A172 (cell line): ENCODE measurements around the gene KIAA1671. TPM values are rescaled to one million over a fixed set of nuclear protein-coding genes. Genes with fewer than 3 reads are reported as not detected.

ENCODE experiments used
- DNase-seq: peaks from one replicate; pipeline ENCODE4 v3.0.0-alpha.2; 2015; ENCODE audit warnings: low spot score
- total RNA-seq: library from RNA; depleted of rRNA; stranded (reverse); fragments of >200 nt; shearing (Covaris generic); gene quantifications from 2 replicates; pipeline ENCODE4 v1.2.3, GENCODE V29; 2014

The KIAA1671 gene
- total RNA-seq, 1 experiment from 2014 or later, result 6.1 TPM

DNA sequence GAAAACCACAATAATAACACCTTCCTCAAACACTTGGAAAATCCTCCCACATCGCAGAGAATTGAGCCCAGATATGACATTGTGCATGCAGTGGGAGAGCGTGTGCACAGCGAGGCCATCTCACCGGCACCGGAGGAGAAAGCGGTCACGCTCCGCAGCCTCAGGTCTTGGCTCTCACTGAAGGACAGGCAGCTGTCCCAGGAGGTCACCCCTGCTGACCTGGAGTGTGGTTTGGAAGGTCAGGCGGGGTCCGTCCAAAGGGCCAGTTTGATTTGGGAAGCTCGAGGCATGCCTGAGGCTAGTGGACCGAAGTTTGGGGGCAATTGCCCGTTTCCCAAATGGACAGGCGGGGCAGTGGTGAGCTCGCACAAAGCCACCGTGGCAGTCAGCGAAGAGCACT is 86.7 kb downstream of the KIAA1671 start:
- no peak for DNase-seq

GRCh38 chr22:25039754-25040153 is 87.2 kb downstream of the KIAA1671 start:
- no peak for DNase-seq

DNA sequence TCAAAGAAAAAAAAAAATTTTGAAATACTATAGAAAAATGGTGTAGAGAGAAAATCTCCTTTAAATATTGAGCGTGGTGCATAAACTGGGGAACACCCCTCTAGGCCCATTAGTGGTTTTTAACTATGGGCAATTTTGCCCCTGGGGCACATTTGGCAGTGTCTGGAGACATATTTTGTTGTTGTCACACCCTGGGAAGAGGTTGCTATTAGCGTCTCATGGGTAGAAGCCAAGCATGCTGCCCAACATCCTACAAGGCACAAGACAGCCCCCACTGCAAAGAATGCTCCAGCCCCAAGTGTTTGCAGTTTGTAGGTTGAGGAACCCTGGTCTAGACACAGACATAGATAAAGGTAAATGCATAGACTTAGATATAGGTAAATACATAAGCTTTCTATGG is 92.6 kb downstream of the KIAA1671 start:
- DNase-seq, result no peak

DNA sequence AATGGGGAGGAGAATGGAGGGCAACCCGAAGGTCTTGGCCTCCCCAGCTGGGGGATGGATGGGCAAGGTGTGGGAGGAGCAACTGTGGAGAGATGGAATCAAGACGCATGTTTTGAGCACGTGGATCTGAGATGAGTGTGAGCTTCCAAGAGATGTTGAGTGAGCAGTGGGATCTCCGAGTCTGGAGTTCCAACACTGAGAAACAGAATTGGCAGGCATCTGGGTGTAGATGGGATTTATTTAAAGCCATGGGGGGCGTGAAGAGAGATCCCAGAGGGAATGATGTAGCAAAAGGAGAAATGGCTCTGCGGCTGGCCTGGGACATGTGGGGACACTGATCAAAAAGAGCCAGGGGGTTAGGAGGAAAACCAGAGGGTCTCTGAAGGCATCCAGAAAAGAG is 95.6 kb downstream of the KIAA1671 start:
- DNase-seq, result no peak

DNA sequence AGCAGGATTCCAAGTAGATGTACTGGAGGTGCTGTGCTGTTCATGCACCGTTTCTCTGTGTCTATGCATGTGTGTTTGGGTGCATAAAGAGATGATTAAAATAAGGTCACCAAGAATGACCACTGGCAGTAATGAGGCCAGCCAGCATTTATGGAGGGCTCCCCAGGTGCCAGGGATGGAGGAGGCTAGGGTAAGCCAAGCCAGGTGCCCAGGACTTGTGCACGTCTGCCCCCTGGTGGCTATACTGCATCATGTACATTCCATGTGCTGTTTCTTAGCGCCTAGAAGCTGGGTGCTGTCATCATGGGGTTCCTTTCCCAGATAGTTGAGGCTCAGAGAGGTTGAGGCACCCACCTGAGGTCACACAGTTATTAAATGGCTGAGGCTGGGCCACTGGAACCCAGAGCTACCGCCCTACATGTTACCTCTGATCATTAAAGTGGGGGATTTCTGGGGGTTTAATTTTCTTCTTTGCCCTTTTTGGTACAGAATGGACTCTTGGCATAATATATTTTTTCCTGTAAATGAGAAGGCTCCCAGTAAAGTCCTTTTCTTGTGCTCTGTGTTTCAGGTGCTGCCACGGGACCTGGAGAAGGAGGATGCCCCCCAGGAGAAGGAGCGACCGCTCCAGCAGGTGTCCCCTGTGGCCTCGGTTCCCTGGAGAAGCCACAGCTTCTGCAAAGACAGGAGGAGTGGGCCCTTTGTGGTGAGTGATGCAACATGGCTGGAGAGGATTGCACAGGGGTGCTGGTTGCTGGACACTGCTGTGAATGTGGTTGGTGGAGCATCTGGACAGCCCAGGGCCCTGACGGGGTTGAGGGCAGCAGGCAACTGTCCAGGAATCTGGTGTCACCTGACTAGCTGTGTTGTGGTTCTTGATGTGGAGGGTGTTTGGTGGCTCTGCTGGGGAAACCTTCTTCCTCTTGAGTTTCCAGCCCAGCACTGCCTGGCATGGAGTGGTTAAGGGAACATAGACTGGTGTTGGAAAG is 96.4 kb downstream of the KIAA1671 start:
- peak; percentile 47 for DNase-seq

DNA sequence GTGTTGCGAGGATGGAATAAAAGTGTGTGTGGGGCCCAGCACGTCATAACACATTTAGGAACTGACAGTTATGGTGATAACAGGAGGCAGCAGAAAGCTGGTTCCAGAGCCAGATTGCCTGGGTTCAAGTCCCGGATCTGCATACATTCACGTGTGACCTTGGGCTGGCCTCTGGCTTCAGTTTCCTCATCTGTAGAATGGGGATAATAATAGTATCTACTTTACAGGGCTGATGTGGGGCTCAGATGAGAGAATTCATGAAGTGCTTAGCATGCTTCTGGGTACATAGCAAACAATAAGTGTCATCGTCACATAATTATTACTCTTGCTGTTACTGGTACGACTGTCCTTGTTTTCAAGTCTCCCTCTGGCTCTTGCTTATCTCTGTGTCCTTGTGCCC is 97.3 kb downstream of the KIAA1671 start:
- DNase-seq, result no peak

GRCh38 chr22:25050566-25050965 is 98.0 kb downstream of the KIAA1671 start:
- DNase-seq, result no peak

DNA sequence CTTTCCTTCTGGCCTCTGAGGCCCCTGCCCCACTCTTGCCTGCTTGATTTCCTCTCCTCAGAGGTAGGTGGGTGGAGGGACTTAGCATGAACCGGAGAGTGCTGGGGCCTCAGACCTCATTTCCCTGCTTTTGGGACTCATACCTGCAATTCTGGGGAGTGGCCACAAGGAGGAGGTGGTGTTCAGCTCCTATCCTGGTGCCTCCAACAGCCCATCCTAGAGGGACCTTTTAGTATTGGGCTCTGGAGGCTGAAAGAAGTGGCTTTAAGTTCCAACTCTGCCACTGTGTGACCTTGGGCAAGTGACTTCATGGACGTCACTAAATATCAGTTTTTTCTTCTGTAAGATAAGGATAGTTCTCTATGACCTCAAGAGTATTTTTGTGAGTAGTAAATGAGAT is 98.6 kb downstream of the KIAA1671 start:
- DNase-seq, result no peak

GRCh38 chr22:25051983-25052710 is 99.6 kb downstream of the KIAA1671 start:
- DNase-seq, result no peak

DNA sequence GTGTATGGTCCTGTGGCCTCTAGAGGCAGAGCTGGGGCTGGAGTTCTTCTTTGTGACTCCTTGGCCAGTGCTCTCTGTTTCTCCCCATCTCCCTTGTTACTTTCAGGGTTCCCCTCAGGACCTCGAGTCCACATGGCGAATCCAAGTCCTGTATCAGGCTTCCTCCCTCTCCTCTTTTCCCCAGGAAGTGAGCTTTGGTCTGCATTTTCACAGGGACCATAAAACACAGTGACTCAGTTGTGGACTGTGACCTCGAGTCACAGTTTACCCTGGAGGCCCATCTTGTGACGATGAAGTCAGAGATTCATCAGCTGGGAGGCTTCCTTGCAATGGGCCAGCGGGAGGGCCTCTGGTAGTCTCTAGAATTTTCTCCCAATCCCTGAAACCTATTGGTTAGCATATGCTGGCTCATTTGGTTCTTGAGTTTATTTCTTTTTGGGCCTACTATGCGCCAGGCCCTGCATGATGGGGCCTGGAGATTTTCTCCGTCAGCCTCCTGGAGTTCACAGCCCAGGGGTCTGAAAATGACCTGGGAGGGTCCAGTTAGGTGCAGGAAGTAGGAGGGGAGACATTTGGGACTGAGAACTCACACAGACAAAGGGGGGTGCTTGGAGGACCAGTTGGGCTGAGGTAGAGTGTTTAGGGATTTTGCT is 100.8 kb downstream of the KIAA1671 start:
- peak; percentile 3 for DNase-seq

GRCh38 chr22:25054943-25055511 is 102.5 kb downstream of the KIAA1671 start:
- no peak for DNase-seq

GRCh38 chr22:25057013-25057881 is 104.7 kb downstream of the KIAA1671 start:
- DNase-seq, result peak; percentile 24

- DNase-seq, result no peak
These were observed 106.9 kb downstream of the KIAA1671 start for GRCh38 chr22:25059438-25059837.

- DNase-seq, result no peak
These were observed 108.1 kb downstream of the KIAA1671 start for GRCh38 chr22:25060522-25061071.

DNA sequence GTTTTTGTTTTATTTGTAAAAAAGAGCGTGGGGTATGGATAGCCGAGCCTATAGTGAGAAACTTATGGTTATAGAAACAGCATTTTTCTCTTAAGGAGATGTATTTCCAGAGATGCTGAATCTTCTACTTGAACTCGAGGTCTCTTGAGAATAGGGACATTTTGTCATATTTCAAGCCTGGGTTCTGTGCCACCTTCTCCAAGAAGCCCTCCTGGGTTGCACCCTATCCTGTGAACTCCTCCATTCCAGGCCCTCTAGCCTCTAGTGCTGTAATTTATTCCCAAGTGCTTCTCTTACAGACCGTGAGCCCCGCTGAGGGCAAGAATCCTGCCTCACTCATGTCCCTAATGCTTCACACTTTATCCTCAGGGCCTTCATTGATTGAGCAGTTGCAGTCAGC is 108.6 kb downstream of the KIAA1671 start:
- DNase-seq, result no peak

GRCh38 chr22:25061605-25062376 is 109.3 kb downstream of the KIAA1671 start:
- no peak for DNase-seq

DNA sequence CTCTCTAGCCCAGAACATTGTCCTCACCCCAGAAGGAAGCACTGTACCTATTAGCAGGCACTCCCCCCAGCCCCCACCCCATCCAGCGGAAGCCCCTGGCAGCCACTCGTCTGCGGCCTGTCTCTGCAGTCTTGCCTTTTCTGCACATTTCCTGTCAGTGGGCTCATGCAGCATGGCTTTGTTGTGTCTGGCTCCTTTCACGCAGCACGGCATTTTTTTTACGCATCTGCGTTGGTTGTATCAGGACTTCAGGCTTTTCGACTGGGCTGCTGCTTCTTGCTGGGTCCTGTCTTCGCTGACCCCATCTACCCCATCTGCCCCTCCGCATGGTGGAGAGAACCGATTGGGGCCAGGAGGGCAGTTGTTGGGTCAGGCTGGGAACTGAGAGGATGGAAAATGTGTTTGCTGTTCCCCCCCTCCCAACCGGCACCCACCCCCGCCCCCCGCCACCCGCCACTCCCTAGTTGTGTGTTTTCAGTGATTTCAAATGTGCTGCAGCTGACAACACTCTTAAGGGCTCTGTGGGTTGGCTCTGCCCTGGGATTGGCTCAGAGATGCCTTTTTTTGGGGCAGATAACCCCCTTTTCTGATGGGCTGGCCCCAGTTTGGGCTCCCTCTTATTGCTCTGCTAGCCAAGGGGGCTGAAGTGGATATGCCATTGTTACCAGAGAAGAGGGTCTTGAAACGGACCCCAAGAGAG is 110.0 kb downstream of the KIAA1671 start:
- DNase-seq, result no peak

- DNase-seq, result peak; percentile 29
These were observed 112.5 kb downstream of the KIAA1671 start for GRCh38 chr22:25064894-25065560.
